Liver (tissue), 9 donors: Measurements from ENCODE around the gene SPAG8. TPM values are rescaled to one million over a fixed set of nuclear protein-coding genes. Genes with fewer than 3 reads are reported as not detected.

Experiments used
- DNase-seq: peaks from one replicate; pipeline ENCODE4 v3.0.0-alpha.2; 2017; ENCODE audit warnings: low spot score
- H3K27ac ChIP-seq, 2 donors: one replicate each; pipeline ENCODE4 v1.7.0; 2013; ENCODE audit warnings: inconsistent platforms in 2 of 2, low read length in 2 of 2, control low read depth in 1 of 2, low read depth in 1 of 2, mild to moderate bottlenecking in 1 of 2
- H3K27me3 ChIP-seq, 4 donors: one replicate each; pipeline versions ENCODE4 v1.6.1 to v1.7.0; 2013; ENCODE audit warnings: low read length in 3 of 4, inconsistent platforms in 1 of 4, mild to moderate bottlenecking in 1 of 4, moderate library complexity in 1 of 4; ENCODE audit not compliant: control insufficient read depth in 4 of 4, insufficient read depth in 4 of 4
- H3K36me3 ChIP-seq, 4 donors: one replicate each; pipeline versions ENCODE4 v1.6.1 to v1.7.0; 2013; ENCODE audit warnings: low read length in 3 of 4, mild to moderate bottlenecking in 3 of 4, low read depth in 1 of 4, moderate library complexity in 1 of 4; ENCODE audit not compliant: control insufficient read depth in 4 of 4, insufficient read depth in 3 of 4
- H3K4me1 ChIP-seq, 4 donors: one replicate each; pipeline versions ENCODE4 v1.6.1 to v1.7.0; 2013; ENCODE audit warnings: low read length in 3 of 4, mild to moderate bottlenecking in 3 of 4, moderate library complexity in 1 of 4; ENCODE audit not compliant: control insufficient read depth in 4 of 4, insufficient read depth in 4 of 4
- H3K4me3 ChIP-seq, 3 donors: one replicate each; pipeline versions ENCODE4 v1.6.1 to v1.7.0; 2013; ENCODE audit warnings: low read length in 3 of 3, control low read depth in 1 of 3, low read depth in 1 of 3, mild to moderate bottlenecking in 1 of 3
- H3K9ac ChIP-seq, 2 donors: one replicate each; pipeline ENCODE4 v1.7.0; 2013; ENCODE audit warnings: low read length in 2 of 2, mild to moderate bottlenecking in 2 of 2, moderate library complexity in 2 of 2, control low read depth in 1 of 2, low read depth in 1 of 2
- H3K9me3 ChIP-seq, 4 donors: one replicate each; pipeline versions ENCODE4 v1.6.1 to v1.7.0; 2013; ENCODE audit warnings: low read length in 3 of 4; ENCODE audit not compliant: control insufficient read depth in 4 of 4
- ATF3 ChIP-seq: IDR thresholded peaks from 2 replicates; pipeline ENCODE4 v1.6.1; 2016; ENCODE audit warnings: antibody characterized with exemption
- EGR1 ChIP-seq, 2 donors: IDR thresholded peaks; 2 replicates each; pipeline ENCODE4 v1.6.1; 2016 to 2018; ENCODE audit warnings: antibody characterized with exemption in 2 of 2, low read depth in 2 of 2
- FOXA1 ChIP-seq: IDR thresholded peaks from 2 replicates; pipeline ENCODE4 v1.6.1; 2016; ENCODE audit warnings: antibody characterized with exemption
- GABPA ChIP-seq, 2 donors: IDR thresholded peaks in 1 of 2; conservative IDR thresholded peaks in 1 of 2; 2 replicates each; pipeline ENCODE4 v1.6.1; 2016; ENCODE audit warnings: antibody characterized with exemption in 2 of 2, mild to moderate bottlenecking in 1 of 2, moderate library complexity in 1 of 2
- HNF4A ChIP-seq, 2 donors: conservative IDR thresholded peaks; 2 replicates each; pipeline ENCODE4 v1.6.1; 2016; ENCODE audit warnings: antibody characterized with exemption in 2 of 2, mild to moderate bottlenecking in 2 of 2
- HNF4G ChIP-seq: IDR thresholded peaks from 2 replicates; pipeline ENCODE4 v1.6.1; 2016; ENCODE audit warnings: antibody characterized with exemption
- MAX ChIP-seq: IDR thresholded peaks from 2 replicates; pipeline ENCODE4 v1.6.1; 2016; ENCODE audit warnings: antibody characterized with exemption
- NR2F2 ChIP-seq: IDR thresholded peaks from 2 replicates; pipeline ENCODE4 v1.6.1; 2016; ENCODE audit warnings: antibody characterized with exemption
- RAD21 ChIP-seq, 2 donors: IDR thresholded peaks; 2 replicates each; pipeline ENCODE4 v1.6.1; 2016; ENCODE audit warnings: antibody characterized with exemption in 2 of 2, mild to moderate bottlenecking in 2 of 2
- RXRA ChIP-seq, 2 donors: IDR thresholded peaks; 2 replicates each; pipeline ENCODE4 v1.6.1; 2017 to 2018; ENCODE audit warnings: antibody characterized with exemption in 2 of 2, mild to moderate bottlenecking in 1 of 2
- SP1 ChIP-seq: IDR thresholded peaks from 2 replicates; pipeline ENCODE4 v1.6.1; 2018; ENCODE audit warnings: antibody characterized with exemption, mild to moderate bottlenecking
- TAF1 ChIP-seq: conservative IDR thresholded peaks from 2 replicates; pipeline ENCODE4 v1.6.1; 2016; ENCODE audit warnings: antibody characterized with exemption, mild to moderate bottlenecking
- YY1 ChIP-seq: IDR thresholded peaks from 2 replicates; pipeline ENCODE4 v1.6.1; 2016; ENCODE audit warnings: antibody characterized with exemption, mild to moderate bottlenecking
- WGBS: extraction: QIAGEN DNeasy Blood & Tissue Kit; methylation state at CpG from one replicate; pipeline ENCODE4 v1.1.7; 2013; 5-methylcytosine and 5-hydroxymethylcytosine counted together
- polyA plus RNA-seq, 2 donors: library from polyadenylated mRNA; stranded (reverse) in 1 of 2; unstranded in 1 of 2; fragments of 200-250 nt in 1 of 2; fragments of >200 nt in 1 of 2; fragmentation: Nextera tagmentation in 1 of 2; extraction: Ambion mirVana in 1 of 2; gene quantifications; one replicate each; pipeline versions ENCODE4 v1.2.1 to v1.2.3, GENCODE V29; 2013 to 2015
- total RNA-seq, 2 donors: library from RNA; depleted of rRNA; stranded (reverse); fragments of >200 nt; gene quantifications; one replicate each; pipeline ENCODE4 v1.2.3, GENCODE V29; 2014
- TF ChIP-seq, protein P1 (sequence below): IDR thresholded peaks from 2 replicates; pipeline ENCODE4 v1.6.1; 2016; ENCODE audit warnings: antibody characterized with exemption, mild to moderate bottlenecking
- TF ChIP-seq, protein P2 (sequence below): fragments of 150-350 bp; IDR thresholded peaks from 2 replicates; pipeline ENCODE4 v1.5.1; 2017; ENCODE audit warnings: improper control_type of control experiment, low read depth, low read length; ENCODE audit not compliant: missing input control
- donor health status: healthy.
- donor health status: healthy.
- donor health status: healthy.
- donor health status: healthy.
- donor health status: healthy.

The SPAG8 gene
- total and polyA plus RNA-seq, 4 donors, result 0.14 to 0.56 (median 0.19) TPM

DNA sequence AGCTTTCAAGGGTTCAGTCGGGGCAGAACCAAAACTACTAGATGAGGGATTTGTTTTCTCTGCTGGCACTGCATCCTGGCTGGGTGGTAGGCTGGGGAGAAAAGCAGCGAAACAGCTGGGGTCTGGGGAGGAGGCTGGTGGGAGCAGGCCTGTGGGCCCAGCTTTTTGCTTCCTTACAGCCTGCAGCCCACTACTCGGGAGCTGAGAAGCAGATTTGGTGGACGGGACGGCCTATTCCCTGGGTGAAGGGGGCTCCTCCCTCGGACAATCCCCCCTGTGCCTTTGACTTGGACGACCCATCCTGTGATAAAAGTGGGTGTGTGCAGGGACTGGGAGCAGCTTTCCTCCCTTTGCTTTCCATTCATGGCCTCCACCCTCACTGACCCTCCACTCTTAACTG lies 11.5 kb downstream of the SPAG8 start:
- Histone ChIP-seq H3K4me3 (no peak overlapping the region), H3K27me3 (no peaks in the 10 kb centered on the region), H3K27ac (no peak overlapping the region), H3K9me3 (no peaks in the 10 kb centered on the region), H3K9ac (no peak overlapping the region), H3K36me3 (peaks cover 0 to 4% (median 2%) of the 10 kb centered on the region in 4 donors), H3K4me1 (peaks cover 4 to 17% (median 14%) of the 10 kb centered on the region in 4 donors)
- DNase-seq, result no peak
- 84% methylated on average over 7 of the region's 7 CpGs for whole genome bisulfite sequencing
- no peak for TF ChIP-seq ATF3
- TF ChIP-seq HNF4G, result no peak
- TF ChIP-seq FOXA1, result no peak
- no peak for TF ChIP-seq TAF1

GRCh38 chr9:35798658-35799374 lies 13.2 kb downstream of the SPAG8 start:
- no peak for DNase-seq
- Histone ChIP-seq H3K27me3 (no peaks in the 10 kb centered on the region), H3K36me3 (peaks cover 0 to 4% (median 2%) of the 10 kb centered on the region in 4 donors), H3K4me1 (peaks cover 4 to 17% (median 14%) of the 10 kb centered on the region in 4 donors), H3K9me3 (no peaks in the 10 kb centered on the region), H3K27ac (no peak overlapping the region), H3K9ac (no peak overlapping the region), H3K4me3 (no peak overlapping the region)
- TF ChIP-seq RXRA (IDR thresholded peaks at IDR 0.05) (no peak), MAX (no peak), SP1 (no peak), YY1 (no peak), EGR1 (IDR thresholded peaks at IDR 0.05; ENCODE audit: low read depth in 2 of 2) (no peak), NR2F2 (no peak), GABPA (IDR thresholded peaks at IDR 0.05 in 1 of 2, conservative IDR thresholded peaks at IDR 0.05 in 1 of 2) (no peak), RAD21 (IDR thresholded peaks at IDR 0.05) (no peak), HNF4A (conservative IDR thresholded peaks at IDR 0.05) (no peak)
- TF ChIP-seq, protein P1, sequence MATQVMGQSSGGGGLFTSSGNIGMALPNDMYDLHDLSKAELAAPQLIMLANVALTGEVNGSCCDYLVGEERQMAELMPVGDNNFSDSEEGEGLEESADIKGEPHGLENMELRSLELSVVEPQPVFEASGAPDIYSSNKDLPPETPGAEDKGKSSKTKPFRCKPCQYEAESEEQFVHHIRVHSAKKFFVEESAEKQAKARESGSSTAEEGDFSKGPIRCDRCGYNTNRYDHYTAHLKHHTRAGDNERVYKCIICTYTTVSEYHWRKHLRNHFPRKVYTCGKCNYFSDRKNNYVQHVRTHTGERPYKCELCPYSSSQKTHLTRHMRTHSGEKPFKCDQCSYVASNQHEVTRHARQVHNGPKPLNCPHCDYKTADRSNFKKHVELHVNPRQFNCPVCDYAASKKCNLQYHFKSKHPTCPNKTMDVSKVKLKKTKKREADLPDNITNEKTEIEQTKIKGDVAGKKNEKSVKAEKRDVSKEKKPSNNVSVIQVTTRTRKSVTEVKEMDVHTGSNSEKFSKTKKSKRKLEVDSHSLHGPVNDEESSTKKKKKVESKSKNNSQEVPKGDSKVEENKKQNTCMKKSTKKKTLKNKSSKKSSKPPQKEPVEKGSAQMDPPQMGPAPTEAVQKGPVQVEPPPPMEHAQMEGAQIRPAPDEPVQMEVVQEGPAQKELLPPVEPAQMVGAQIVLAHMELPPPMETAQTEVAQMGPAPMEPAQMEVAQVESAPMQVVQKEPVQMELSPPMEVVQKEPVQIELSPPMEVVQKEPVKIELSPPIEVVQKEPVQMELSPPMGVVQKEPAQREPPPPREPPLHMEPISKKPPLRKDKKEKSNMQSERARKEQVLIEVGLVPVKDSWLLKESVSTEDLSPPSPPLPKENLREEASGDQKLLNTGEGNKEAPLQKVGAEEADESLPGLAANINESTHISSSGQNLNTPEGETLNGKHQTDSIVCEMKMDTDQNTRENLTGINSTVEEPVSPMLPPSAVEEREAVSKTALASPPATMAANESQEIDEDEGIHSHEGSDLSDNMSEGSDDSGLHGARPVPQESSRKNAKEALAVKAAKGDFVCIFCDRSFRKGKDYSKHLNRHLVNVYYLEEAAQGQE, result no peak
- TF ChIP-seq, protein P2, sequence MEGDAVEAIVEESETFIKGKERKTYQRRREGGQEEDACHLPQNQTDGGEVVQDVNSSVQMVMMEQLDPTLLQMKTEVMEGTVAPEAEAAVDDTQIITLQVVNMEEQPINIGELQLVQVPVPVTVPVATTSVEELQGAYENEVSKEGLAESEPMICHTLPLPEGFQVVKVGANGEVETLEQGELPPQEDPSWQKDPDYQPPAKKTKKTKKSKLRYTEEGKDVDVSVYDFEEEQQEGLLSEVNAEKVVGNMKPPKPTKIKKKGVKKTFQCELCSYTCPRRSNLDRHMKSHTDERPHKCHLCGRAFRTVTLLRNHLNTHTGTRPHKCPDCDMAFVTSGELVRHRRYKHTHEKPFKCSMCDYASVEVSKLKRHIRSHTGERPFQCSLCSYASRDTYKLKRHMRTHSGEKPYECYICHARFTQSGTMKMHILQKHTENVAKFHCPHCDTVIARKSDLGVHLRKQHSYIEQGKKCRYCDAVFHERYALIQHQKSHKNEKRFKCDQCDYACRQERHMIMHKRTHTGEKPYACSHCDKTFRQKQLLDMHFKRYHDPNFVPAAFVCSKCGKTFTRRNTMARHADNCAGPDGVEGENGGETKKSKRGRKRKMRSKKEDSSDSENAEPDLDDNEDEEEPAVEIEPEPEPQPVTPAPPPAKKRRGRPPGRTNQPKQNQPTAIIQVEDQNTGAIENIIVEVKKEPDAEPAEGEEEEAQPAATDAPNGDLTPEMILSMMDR, result no peak
- WGBS, result 94% methylated on average over 4 of the region's 4 CpGs
